HepG2 (cell line): ENCODE measurements around the gene STIM1. TPM values are rescaled to one million over a fixed set of nuclear protein-coding genes. Genes with fewer than 3 reads are reported as not detected.

ENCODE experiments used
- NCOA2 ChIP-seq: sonication (generic); formaldehyde crosslinking; IDR thresholded peaks from 2 replicates; pipeline ENCODE4 v1.8.0; 2022; ENCODE audit warnings: inconsistent platforms
- SNAPC2 ChIP-seq: sonication (generic); formaldehyde crosslinking; IDR thresholded peaks from 2 replicates; pipeline ENCODE4 v1.8.1; 2022; ENCODE audit warnings: mild to moderate bottlenecking, missing genetic modification reagents
- THYN1 ChIP-seq: sonication (generic); formaldehyde crosslinking; IDR thresholded peaks from 2 replicates; pipeline ENCODE4 v1.8.1; 2023; ENCODE audit warnings: low read depth, mild to moderate bottlenecking, moderate library complexity, missing genetic modification reagents, borderline replicate concordance
- ZFX ChIP-seq: sonication (generic); formaldehyde crosslinking; IDR thresholded peaks from 2 replicates; pipeline ENCODE4 v1.4.0; 2020; ENCODE audit warnings: mild to moderate bottlenecking, low read depth, missing genetic modification reagents, moderate library complexity
- ZKSCAN8 ChIP-seq: IDR thresholded peaks from 2 replicates; pipeline ENCODE4 v1.6.1; 2016; ENCODE audit warnings: borderline replicate concordance, missing genetic modification reagents, missing compliant biosample characterization
- ZNF234 ChIP-seq: sonication (generic); formaldehyde crosslinking; conservative IDR thresholded peaks from 2 replicates; pipeline ENCODE4 v1.5.1; 2020; ENCODE audit warnings: mild to moderate bottlenecking, missing genetic modification reagents
- ZNF251 ChIP-seq: sonication (generic); formaldehyde crosslinking; IDR thresholded peaks from 2 replicates; pipeline ENCODE4 v1.9.0; 2021; ENCODE audit warnings: mild to moderate bottlenecking, missing genetic modification reagents
- ZNF564 ChIP-seq: sonication (generic); formaldehyde crosslinking; IDR thresholded peaks from 2 replicates; pipeline ENCODE4 v1.8.1; 2023; ENCODE audit warnings: mild to moderate bottlenecking, missing genetic modification reagents
- ZNF652 ChIP-seq: IDR thresholded peaks from 2 replicates; pipeline ENCODE4 v1.6.1; 2016; ENCODE audit warnings: low read depth, borderline replicate concordance
- ZNF746 ChIP-seq: sonication (generic); formaldehyde crosslinking; IDR thresholded peaks from 2 replicates; pipeline ENCODE4 v1.8.0; 2022; ENCODE audit warnings: mild to moderate bottlenecking, missing genetic modification reagents
- ZNF839 ChIP-seq: sonication (generic); formaldehyde crosslinking; IDR thresholded peaks from 2 replicates; pipeline ENCODE4 v1.4.0; 2020; ENCODE audit warnings: missing genetic modification reagents, mild to moderate bottlenecking, borderline replicate concordance
- polyA plus RNA-seq, 8 experiments: library from polyadenylated mRNA; depleted of rRNA in 3 of 8; stranded (reverse) in 7 of 8; unstranded in 1 of 8; fragments of >200 nt; fragmentation: Illumina TruSeq in 4 of 8; extraction: Trizol in 4 of 8; gene quantifications; 2 replicates each; pipeline versions ENCODE4 v1.2.1 to v1.2.3, GENCODE V29; 2011 to 2016; ENCODE audit warnings: low read depth in 4 of 8, missing spikeins in 1 of 8, mixed read lengths in 1 of 8; ENCODE audit not compliant: insufficient read depth in 1 of 8
- total RNA-seq, 5 experiments: library from RNA; depleted of rRNA; stranded (reverse); fragments of >200 nt; fragmentation: Illumina TruSeq; extraction: Trizol; gene quantifications; 2 replicates each; pipeline ENCODE4 v1.2.3, GENCODE V29; 2016; ENCODE audit warnings: low read depth in 1 of 5
- TF ChIP-seq, protein P1 (sequence below): IDR thresholded peaks from 2 replicates; pipeline ENCODE4 v1.6.1; 2016; ENCODE audit warnings: mild to moderate bottlenecking
- TF ChIP-seq, protein P2 (sequence below): sonication (generic); formaldehyde crosslinking; IDR thresholded peaks from 2 replicates; pipeline ENCODE4 v1.4.0; 2020; ENCODE audit warnings: missing genetic modification reagents, borderline replicate concordance
- TF ChIP-seq, protein P3 (sequence below): sonication (generic); formaldehyde crosslinking; IDR thresholded peaks from 2 replicates; pipeline ENCODE4 v1.4.0; 2020; ENCODE audit warnings: mild to moderate bottlenecking, missing genetic modification reagents
- TF ChIP-seq, protein P4 (sequence below): sonication (generic); formaldehyde crosslinking; IDR thresholded peaks from 2 replicates; pipeline ENCODE4 v1.5.0; 2020; ENCODE audit warnings: mild to moderate bottlenecking, missing genetic modification reagents, borderline replicate concordance
- TF ChIP-seq, protein P5 (sequence below): sonication (generic); formaldehyde crosslinking; IDR thresholded peaks from 2 replicates; pipeline ENCODE4 v1.8.0; 2022; ENCODE audit warnings: missing genetic modification reagents, low read depth, mild to moderate bottlenecking, borderline replicate concordance
- TF ChIP-seq, protein P6 (sequence below): IDR thresholded peaks from 2 replicates; pipeline ENCODE4 v1.6.1; 2018; ENCODE audit warnings: missing genetic modification reagents, mild to moderate bottlenecking, missing compliant biosample characterization

STIM1 gene
- total and polyA plus RNA-seq, 2 of the 13 experiments (the other 11 are each of a cell fraction or from before 2014, with no cell fraction given), result 19.2 to 28.5 TPM

DNA sequence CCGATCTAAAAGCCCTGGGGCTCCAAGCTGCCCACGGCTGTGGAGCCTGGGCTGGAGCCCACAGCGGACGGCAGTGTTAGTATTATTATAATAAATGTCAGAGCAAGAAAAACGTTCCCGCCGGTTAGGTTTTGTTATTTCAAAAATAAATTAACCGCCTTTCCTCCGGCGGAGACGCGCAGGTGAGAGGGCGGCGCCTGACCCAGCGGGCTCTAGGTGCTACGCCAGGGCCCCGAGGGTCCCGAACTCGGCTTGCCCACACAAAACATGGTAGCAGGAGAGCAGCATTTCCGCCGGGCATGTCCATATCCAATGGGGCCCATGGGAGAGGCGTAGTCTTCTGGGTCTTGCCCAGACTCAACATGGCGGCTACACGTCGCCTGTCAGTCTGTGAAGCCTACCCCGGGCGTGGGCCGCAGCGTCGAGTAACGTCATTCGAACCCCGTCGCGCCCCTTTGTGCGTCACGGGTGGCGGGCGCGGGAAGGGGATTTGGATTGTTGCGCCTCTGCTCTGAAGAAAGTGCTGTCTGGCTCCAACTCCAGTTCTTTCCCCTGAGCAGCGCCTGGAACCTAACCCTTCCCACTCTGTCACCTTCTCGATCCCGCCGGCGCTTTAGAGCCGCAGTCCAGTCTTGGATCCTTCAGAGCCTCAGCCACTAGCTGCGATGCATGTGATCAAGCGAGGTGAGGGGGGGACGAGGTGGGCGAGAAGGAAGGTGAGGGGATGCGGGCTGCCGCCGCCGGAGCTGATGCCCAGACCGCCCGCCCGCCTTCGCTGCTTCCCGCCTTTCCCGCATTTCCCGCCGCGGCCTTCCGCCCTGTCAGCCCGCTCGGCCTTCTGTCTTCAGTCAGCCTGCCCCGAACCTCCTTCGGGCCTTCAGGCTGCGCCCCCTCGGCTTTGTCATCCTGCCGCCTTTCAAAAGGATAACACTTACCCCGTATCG is 239.2 kb downstream of the STIM1 start, which contains the start of gene RRM1 (continued):
- TF ChIP-seq, protein P1, sequence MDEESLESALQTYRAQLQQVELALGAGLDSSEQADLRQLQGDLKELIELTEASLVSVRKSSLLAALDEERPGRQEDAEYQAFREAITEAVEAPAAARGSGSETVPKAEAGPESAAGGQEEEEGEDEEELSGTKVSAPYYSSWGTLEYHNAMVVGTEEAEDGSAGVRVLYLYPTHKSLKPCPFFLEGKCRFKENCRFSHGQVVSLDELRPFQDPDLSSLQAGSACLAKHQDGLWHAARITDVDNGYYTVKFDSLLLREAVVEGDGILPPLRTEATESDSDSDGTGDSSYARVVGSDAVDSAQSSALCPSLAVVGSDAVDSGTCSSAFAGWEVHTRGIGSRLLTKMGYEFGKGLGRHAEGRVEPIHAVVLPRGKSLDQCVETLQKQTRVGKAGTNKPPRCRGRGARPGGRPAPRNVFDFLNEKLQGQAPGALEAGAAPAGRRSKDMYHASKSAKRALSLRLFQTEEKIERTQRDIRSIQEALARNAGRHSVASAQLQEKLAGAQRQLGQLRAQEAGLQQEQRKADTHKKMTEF (CRISPR knock-in tag), result peak; percentile 81
- TF ChIP-seq, protein P2, sequence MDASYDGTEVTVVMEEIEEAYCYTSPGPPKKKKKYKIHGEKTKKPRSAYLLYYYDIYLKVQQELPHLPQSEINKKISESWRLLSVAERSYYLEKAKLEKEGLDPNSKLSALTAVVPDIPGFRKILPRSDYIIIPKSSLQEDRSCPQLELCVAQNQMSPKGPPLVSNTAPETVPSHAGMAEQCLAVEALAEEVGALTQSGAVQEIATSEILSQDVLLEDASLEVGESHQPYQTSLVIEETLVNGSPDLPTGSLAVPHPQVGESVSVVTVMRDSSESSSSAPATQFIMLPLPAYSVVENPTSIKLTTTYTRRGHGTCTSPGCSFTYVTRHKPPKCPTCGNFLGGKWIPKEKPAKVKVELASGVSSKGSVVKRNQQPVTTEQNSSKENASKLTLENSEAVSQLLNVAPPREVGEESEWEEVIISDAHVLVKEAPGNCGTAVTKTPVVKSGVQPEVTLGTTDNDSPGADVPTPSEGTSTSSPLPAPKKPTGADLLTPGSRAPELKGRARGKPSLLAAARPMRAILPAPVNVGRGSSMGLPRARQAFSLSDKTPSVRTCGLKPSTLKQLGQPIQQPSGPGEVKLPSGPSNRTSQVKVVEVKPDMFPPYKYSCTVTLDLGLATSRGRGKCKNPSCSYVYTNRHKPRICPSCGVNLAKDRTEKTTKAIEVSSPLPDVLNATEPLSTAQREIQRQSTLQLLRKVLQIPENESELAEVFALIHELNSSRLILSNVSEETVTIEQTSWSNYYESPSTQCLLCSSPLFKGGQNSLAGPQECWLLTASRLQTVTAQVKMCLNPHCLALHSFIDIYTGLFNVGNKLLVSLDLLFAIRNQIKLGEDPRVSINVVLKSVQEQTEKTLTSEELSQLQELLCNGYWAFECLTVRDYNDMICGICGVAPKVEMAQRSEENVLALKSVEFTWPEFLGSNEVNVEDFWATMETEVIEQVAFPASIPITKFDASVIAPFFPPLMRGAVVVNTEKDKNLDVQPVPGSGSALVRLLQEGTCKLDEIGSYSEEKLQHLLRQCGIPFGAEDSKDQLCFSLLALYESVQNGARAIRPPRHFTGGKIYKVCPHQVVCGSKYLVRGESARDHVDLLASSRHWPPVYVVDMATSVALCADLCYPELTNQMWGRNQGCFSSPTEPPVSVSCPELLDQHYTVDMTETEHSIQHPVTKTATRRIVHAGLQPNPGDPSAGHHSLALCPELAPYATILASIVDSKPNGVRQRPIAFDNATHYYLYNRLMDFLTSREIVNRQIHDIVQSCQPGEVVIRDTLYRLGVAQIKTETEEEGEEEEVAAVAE, result peak; percentile 96
- TF ChIP-seq, protein P3, sequence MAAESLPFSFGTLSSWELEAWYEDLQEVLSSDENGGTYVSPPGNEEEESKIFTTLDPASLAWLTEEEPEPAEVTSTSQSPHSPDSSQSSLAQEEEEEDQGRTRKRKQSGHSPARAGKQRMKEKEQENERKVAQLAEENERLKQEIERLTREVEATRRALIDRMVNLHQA (CRISPR knock-in tag), result 0 out of 2 replicates have a peak, but pooled peaks have one; percentile 39
- peak; percentile 86; the same call in 1 of the 2 replicates for TF ChIP-seq ZNF564 (CRISPR knock-in tag)
- peak; percentile 94 for TF ChIP-seq ZFX
- TF ChIP-seq THYN1 (CRISPR knock-in tag), result no peak
- TF ChIP-seq ZNF746 (CRISPR knock-in tag), result no peak
- TF ChIP-seq ZNF251 (CRISPR knock-in tag), result no peak
- TF ChIP-seq, protein P4, sequence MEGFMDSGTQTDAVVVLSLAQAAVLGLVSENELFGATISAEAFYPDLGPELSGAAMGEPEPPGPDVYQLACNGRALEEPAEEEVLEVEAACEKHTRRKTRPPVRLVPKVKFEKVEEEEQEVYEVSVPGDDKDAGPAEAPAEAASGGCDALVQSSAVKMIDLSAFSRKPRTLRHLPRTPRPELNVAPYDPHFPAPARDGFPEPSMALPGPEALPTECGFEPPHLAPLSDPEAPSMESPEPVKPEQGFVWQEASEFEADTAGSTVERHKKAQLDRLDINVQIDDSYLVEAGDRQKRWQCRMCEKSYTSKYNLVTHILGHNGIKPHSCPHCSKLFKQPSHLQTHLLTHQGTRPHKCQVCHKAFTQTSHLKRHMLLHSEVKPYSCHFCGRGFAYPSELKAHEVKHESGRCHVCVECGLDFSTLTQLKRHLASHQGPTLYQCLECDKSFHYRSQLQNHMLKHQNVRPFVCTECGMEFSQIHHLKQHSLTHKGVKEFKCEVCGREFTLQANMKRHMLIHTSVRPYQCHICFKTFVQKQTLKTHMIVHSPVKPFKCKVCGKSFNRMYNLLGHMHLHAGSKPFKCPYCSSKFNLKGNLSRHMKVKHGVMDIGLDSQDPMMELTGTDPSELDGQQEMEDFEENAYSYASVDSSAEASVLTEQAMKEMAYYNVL (CRISPR knock-in tag), result peak; percentile 57; the same call in 1 of the 2 replicates
- TF ChIP-seq SNAPC2 (CRISPR knock-in tag), result peak; percentile 65; the same call in 1 of the 2 replicates
- TF ChIP-seq, protein P5, sequence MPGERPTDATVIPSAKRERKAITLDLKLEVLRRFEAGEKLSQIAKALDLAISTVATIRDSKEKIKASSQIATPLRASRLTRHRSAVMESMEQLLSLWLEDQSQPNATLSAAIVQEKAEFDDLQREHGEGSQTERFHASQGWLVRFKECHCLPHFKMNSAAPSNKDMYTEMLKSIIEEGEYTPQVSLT (CRISPR knock-in tag), result no peak
- TF ChIP-seq, protein P6, sequence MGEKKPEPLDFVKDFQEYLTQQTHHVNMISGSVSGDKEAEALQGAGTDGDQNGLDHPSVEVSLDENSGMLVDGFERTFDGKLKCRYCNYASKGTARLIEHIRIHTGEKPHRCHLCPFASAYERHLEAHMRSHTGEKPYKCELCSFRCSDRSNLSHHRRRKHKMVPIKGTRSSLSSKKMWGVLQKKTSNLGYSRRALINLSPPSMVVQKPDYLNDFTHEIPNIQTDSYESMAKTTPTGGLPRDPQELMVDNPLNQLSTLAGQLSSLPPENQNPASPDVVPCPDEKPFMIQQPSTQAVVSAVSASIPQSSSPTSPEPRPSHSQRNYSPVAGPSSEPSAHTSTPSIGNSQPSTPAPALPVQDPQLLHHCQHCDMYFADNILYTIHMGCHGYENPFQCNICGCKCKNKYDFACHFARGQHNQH (CRISPR knock-in tag), result peak; percentile 86
- peak; percentile 95 for TF ChIP-seq ZNF839 (CRISPR knock-in tag)
- TF ChIP-seq ZNF234 (CRISPR knock-in tag), result no peak
- peak; percentile 5; the same call in 1 of the 2 replicates for TF ChIP-seq ZNF652
- TF ChIP-seq ZKSCAN8 (CRISPR knock-in tag), result peak; percentile 64; the same call in 1 of the 2 replicates
- TF ChIP-seq NCOA2 (CRISPR knock-in tag), result peak; percentile 51; the same call in 1 of the 2 replicates
